A172 (cell line): ENCODE measurements around the gene RGS9BP. TPM values are rescaled to one million over a fixed set of nuclear protein-coding genes. Genes with fewer than 3 reads are reported as not detected.
A peak's percentile ranks its signal among the peaks of the same experiment; 100 is the strongest.
"Not testable (repeated sequence)": the region's sequence is repeated elsewhere in the genome, so short reads cannot be mapped to it uniquely, and the experiment has no call there.

ENCODE experiments used
- DNase-seq: peaks from one replicate; pipeline ENCODE4 v3.0.0-alpha.2; 2015; ENCODE audit warnings: low spot score
- total RNA-seq: library from RNA; depleted of rRNA; stranded (reverse); fragments of >200 nt; shearing (Covaris generic); gene quantifications from 2 replicates; pipeline ENCODE4 v1.2.3, GENCODE V29; 2014; rRNA removed

RGS9BP gene, protein sequence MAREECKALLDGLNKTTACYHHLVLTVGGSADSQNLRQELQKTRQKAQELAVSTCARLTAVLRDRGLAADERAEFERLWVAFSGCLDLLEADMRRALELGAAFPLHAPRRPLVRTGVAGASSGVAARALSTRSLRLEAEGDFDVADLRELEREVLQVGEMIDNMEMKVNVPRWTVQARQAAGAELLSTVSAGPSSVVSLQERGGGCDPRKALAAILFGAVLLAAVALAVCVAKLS
- 1.1 and 2.8 TPM in 2 replicates for total RNA-seq

DNA sequence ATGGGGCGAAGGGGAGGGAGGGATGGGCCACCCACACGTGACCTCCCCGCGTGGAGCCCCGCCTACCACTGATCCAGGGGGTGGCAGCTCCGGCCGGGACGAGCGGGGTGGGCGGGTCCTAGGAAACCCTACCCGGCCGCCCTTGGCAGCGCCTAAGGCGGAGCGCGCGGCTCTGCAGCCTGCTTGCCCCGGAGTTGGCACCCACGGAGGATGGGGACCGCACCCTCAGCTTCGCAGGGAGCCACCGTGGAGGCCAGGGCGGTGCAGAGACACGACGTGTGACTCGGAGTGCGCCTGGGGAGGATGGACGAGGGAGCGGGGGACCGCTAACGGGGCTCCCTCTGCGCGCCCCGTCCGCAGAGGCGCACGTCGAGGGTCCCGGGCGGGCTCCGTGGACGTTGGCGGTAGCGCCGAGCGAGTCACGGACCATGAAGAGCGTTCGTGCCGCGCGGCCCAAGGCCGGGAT, at the start of gene RGS9BP:
TSS of gene RGS9BP (plus strand) at position 129 of the 466 bp plus-strand sequence. CDS start 416 bp downstream, outside the sequence.
- peak; percentile 70 for DNase-seq

DNA sequence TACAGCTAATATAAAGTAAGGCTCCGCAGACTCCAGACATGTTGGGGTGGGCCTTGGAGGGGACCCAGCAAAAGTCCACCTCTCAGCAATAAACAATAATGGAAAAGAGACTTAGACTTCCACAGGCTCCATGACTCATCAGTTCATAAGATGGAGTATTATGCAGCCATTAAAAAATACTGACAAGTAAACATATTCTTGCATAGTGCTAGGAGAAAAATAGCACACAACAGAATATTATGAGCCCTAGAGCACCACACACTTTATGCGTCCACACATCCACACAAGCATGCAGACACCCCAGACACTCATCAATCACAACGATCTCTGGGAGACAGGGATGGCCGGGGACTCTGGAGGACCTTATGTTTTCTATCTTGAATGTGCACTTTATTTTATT, 48.7 kb upstream of the RGS9BP start:
- DNase-seq = no peak

DNA sequence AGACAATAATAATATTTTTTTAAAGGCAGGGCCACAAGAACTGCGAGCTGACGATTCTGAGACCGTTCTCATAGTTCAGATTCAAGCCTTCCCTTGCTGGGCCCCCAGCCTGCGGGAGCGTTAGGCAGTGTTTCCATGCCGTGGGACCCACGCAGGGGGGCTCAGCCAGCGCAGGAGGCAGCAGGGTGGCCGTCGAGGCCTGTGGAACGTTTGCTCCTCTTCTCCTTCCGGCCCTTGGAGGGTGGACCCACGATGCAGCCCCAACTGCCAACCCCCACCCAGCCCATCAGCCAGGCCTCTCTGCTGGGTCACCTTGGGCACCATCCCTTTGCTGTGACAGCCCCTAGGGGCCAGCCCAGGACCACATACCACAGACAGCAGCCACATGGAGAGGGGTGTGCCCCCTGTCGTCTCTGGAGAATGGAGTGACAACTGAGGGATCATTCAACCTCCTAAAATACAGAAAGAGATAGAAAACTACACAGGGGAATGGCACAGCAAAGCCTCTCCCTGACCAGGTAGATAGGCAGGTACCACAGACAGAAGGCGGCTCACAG, 47.9 kb upstream of the RGS9BP start:
- no peak for DNase-seq

DNA sequence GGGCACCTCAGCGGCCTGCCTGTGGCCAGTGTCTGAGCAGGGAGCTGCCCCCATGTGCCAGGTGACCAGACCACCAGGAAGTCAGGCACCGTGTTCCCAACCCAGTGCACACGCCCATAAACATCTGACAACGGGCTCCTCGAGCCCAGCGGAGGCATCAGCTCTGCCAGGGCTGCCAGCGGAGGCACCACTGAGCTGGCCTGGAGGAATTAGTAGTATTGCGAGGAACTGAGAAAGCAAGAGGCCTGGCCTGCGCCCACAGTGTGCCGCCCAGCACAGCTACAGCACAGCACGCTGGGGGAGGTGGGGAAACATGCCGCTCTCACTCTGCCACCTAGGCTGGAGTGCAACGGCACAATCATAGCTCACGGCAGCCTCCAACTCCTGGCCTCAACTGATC, 45.3 kb upstream of the RGS9BP start:
- DNase-seq = no peak

DNA sequence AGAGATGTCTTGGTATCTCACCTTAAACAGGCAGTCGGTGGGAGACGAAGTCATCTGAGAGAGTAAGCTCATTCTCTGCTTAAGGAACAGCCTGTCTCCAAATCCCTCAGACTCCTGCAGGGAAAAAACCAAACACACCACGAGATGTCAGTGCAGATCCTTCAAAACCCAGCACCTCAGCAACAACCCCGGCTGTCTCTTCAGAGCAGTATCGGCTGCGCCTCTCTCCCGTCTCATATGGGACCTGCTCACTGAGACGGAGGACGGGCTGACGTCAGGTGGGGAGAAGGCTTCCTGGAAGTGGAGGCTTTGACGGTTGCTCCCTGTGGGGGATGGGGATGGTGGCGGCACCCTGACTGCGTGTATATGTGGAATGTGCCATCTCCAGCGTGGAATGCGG, 44.3 kb upstream of the RGS9BP start:
- DNase-seq = no peak

DNA sequence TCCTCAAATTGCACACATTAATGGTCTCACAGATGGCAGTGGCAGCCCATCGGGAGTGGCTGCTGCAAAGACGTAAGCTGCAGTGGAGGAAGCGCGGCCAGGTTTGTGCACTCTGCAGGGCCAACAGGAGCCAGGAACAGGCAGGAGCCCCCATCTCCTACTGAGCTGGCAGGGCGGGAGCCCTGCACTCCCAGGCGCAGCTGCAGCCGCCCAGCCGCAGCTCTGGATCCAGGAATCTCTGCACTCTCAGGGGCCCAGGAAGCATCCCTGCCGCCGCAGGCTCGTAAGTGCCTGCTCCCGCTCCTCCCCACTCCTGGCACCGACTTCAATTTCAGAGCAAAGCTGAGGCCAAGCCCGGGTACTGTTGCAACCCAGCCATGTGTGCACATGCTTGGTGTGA, 38.2 kb upstream of the RGS9BP start:
- DNase-seq = no peak

DNA sequence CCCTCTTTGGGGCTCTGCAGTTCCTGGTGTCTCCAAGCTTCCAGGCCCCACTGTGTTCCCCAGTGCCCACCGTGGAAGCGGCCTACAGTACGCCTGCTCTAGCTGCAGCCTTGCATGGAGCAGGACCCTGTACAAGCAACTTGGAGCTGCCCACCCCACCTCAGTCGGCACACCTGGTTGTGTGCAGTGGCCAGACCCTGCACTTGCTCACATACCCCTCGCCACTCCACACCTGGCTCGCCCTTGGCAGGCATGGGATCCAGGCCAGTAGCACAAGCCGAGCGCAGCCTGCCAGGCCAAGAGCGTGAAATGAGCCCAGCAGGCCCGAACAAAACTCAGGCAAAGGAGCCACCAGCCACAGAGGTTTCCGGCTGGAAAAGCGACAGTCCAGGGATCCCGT, 37.0 kb upstream of the RGS9BP start:
- DNase-seq = no peak

DNA sequence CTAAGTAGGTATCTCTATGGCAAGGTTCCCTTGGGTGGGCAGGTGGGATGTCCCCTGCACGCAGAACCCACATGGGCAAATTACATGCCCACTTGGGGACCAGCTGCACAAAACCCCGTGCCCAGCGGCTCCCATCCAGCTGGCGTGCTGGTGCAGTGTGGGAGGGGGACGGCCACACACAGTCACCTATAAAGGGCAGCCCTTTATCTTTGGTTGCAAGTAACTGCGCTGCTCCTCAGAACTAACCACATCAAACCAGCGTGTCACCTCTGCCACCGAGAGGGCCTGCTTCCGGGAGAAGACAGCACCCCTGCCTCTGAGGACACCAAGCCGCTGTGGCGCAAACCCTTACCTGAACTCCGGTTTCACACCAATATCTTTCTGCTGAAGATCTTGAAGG, 32.9 kb upstream of the RGS9BP start:
- no peak for DNase-seq

DNA sequence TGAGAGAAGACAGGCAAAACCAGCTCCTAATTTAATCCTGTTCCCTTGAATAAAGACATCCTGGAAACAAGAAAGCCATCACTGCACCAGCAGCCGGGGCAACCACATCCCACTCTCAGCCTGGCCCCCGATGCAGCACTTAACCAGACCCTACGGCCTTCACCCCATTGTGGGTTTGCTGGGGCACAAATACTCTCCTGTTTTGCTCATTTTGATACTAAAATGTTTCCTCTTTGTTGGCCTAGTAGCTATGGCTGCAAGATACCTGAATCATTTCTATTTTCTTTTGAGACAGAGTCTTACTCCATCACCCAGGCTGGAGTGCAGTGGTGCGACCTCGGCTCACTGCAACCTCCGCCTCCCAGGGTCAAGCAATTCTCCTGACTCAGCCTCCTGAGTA, 29.1 kb upstream of the RGS9BP start:
- no peak for DNase-seq

DNA sequence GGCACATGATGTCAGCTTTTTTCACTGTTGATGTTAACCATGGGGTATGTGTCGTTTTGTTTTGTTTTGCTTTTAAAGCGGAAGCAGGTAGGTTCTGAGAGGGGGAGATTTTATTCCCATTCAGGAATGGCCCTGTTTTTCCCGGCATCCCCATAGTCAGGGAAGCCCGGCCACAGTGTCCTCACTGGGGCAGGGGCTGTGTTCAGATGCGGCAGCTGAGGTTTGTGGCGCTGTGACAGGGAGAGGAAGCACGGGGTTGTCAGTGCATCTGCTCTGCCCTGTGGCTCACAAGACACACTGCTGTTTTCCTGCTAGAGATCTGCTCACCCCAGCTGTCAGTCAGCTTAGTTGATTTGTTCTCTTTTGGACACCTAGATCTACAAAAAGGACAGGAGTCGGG, 28.3 kb upstream of the RGS9BP start:
- DNase-seq = no peak

DNA sequence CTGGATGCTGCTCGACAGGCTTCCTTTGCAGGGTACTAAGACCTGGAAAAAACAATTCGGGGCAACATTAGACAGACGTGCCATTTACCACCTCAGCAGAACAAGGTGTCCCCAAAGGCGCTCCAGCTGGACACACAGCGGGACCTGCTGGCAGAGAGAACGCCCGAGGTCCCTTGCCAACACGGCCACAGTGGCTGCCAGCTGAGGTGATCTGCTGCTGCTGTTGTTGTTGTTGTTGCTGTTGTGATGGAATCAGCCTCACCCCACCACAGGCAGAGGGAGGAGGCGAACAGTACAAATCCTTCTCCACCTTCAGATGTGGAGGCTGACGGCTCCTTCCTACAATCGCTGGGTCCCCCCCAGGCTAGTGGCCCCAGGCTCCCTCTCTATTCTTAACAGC, 25.9 kb upstream of the RGS9BP start:
- no peak for DNase-seq

DNA sequence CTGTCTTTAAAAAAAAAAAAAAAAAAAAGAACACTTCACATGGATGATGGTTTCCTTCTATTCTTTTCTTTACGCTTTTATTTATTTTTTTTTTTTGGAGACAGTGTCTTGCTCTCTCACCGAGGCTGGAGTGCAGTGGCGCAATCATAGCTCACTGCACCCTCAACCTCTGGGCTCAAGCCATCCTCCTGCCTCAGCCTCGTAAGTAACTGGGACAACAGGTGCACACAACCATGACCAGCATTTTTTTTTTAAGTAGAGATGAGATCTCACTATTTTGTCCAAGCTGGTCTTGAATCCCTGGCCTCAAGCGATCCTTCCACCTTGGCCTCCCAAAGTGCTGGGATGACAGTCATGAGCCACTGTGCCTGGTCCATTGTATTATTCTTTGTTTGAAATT, 25.0 kb upstream of the RGS9BP start:
- DNase-seq = no peak

DNA sequence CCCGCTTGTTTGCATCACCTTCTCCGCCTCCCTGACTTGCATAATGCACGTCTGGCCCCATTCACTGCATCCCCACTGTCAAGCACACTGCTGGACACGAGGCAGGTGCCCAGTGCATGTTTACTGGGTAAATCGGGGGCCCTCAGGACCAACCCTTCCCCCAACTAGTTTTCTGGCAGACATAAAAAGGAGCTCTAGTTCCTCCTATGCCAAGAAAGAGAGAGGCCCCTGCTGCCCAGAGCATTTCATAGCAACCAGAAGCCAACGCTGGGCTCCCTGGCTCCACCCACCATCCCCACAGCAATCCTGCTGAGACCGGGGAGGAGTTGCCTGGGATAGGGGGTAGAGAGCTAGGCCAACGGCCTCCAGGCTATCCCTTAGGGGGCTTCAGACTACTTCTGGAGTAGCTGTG, 23.9 kb upstream of the RGS9BP start:
- no peak for DNase-seq

DNA sequence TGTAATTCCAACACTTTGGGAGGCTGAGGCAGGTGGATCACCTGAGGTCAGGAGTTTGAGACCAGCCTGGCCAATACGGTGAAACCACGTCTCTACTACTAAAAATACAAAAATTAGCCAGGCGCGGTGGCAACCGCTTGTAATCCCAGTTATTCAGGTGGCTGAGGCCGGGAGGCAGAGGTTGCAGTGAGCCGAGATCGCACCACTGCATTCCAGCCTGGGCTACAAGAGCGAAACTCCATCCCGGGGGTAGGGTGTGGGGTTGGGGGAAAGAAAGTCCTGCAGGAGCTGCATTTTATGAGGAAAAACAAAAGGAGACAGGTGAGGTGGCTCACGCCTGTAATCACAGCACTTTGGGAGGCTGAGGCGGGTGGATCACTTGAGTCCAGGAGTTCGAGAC, 23.3 kb upstream of the RGS9BP start:
- not testable (repeated sequence) for DNase-seq

DNA sequence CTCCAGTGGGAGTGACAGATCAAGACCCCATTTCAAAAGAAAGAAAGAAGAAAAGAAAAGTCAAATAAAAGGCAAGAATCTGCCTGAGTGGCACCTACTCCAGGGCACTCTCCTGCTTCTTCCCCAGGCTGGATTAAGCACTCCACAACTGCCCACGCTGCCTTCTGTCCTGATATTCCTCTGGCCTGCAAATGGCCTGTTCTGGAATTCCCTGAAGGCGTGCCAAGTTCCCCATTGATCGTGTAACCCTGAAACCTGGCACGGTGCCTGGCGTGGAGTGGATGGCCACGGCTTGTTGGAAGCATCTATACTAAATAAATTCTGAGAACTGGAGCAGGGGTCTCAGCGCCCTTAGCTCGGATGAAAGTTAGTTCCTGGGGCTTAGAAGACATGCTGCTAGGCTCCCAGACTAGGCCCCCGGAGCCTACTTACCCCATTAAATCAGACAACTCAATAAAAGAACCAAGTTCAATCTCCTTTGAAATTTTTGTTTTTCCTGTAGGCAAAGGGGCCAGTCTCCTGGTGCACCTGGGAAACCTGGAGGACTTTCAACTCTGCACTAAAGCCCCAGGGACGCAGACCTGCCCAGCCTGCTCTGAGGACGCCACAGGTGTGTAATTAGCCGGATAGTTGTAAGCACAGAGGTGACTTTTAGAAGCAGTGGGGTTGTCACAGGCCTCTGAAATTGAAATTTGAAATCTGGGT, 22.6 kb upstream of the RGS9BP start:
- peak; percentile 10 for DNase-seq

DNA sequence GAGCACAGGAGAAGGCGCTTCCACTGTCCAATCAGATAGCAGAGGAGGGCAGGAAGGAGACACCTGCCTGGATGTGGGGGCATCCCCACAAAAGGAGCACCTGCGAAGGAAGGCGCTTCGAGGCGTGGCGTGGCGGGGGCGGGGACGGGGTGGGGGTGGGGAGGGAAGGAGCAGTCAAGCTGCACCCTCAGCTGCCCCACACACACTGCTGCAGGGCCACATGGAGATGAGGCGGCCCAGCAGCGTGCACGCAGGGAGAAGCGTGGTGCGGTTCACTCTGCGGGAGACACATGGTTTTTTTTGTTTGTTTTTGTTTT, 22.1 kb upstream of the RGS9BP start:
- no peak for DNase-seq

DNA sequence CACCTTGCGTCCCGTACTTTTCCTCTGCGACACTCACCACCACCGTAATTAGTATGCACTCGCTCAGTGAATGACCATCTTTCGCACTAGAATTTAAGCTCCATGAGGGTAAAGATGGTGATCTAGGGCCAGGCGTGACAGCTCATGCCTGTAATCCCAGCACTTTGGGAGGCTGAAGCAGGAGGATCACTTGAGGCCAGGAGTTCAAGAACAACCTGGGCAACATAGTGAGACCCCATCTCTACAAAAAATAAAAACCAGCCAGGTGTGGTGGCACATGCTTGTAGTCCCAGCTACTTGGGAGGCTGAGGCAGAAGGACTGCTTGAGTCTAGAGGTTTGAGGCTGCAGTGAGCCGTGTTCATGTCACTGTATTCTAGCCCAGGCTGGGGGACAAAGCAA, 19.3 kb upstream of the RGS9BP start:
- not testable (repeated sequence) for DNase-seq

DNA sequence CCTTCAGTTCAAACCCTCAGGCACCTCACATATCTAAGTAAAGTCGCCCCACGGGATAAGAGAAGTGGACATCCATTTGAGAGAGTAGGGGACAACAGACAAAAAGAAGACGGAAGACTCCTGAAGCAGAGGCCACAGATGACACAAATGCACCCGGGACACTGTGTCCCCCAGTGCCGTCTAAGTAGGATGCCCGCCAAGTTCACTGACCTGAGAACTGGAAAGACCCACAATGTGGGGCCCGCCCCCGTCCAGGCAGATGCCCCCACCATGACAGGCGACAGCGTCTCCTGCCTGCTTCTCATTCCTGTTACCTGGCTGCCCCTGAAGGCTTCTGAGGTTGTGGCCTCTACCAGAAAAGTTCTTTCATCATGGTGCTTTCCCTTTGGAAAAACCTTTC, 17.6 kb upstream of the RGS9BP start:
- no peak for DNase-seq

DNA sequence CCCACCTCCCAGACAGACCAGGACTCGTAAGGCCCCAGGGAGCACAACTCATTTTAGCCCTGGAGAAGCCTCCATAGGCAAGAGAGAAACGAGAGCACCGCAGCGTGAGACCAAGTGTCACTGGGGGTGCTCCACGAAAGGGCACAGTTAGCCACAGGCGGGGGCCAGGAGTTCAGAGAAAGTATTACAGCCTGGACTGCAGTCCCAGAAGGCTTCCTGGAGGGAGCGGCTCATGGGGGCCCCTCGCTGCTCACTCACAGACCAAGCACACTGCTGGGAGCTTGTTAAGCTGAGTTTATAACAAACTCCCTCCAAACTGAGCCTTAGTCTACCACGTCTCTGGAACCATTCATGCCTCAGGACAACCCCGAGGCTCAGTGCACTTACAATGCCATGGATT, 17.1 kb upstream of the RGS9BP start:
- DNase-seq = no peak

DNA sequence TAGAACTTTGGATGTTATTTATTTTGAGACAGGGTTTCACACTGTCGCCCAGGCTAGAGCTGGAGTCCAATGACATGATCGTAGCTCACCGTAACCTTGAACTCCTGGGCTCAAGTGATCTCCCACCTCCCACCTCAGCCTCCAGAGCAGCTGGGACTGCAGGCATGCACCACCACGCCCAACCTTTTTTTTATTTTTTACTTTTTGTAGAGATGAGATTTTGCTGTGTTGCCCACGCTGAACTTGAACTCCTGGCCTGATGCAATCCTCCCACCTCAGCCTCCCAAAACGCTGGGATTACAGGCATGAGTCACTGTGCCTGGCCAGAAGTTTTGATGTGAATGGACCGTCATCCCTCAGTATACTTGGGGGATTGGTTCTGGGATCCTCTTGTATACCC, 14.3 kb upstream of the RGS9BP start:
- no peak for DNase-seq

DNA sequence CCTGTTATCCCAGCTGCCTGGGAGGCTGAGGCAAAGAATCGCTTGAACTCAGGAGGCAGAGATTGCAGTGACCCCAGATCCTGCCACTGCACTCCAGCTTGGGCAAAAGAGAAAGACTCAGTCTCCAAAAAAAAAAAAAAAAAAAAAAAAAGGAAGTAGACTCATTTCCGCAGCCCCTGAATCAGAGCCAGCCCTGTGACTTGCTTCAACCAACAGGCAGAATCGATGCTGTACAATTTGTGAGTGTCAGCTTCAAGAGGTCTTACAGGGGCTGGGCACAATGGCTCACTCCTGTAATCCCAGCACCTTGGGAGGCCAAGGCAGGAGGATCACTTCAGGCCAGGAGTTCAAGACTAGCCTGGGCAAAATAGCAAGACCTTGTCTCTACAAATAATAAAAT, 13.5 kb upstream of the RGS9BP start:
- peak; percentile 14 for DNase-seq

DNA sequence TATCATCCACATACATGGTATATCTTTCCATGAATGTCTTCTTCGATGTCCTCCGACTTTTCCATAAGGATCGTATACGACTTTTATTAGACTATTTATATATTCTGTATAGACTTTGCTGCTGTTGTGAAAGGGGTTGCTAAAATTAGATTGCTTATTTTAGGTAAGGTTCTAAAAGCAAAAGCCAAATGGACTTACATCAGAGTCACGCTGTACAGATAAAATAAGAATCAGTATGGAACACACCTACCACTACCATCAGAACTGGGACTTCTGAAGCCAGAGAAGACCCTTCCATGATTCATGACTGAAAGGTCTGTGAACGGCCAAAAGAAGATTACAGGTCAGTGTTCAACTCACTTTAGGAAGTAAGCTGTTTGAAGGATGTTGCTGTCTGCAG, 9.6 kb upstream of the RGS9BP start:
- no peak for DNase-seq

DNA sequence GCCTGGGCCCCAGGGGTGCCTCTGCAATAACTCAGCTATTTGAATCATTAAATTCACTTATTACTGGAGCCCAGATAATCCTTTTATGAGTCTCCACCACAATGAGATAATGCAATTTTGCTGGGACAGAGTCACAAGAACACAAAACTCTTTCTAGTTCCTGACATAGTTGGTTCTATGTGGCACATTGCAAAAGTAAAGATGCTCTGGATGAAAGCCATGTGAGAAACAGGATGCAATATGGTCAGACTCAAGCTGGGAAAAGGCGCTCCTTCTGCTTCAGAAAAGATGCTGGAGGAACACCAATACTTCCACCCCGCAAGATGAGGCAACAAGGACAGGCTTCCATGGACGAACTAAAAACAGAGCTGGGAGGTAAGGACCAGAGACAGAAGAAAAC, 6.3 kb upstream of the RGS9BP start:
- DNase-seq = no peak
